Tibial artery (tissue), 4 donors: Measurements from ENCODE around the gene PCDHGB3.
"Not testable (repeated sequence)": the region's sequence is repeated elsewhere in the genome, so short reads cannot be mapped to it uniquely, and the experiment has no call there.

Experiments
- DNase-seq, 2 donors: peaks; one replicate each; pipeline ENCODE4 v3.0.0-alpha.2; 2019
- H3K27ac ChIP-seq, 2 donors: fragments of 200-600 bp; sonication (generic) in 1 of 2; 1 replicate in 1 of 2; 2 replicates in 1 of 2; pipeline ENCODE4 v1.5.1; 2018 to 2019; ENCODE audit warnings: mild to moderate bottlenecking in 1 of 2
- H3K27me3 ChIP-seq, 2 donors: fragments of 200-600 bp; sonication (generic) in 1 of 2; one replicate each; pipeline versions ENCODE4 v1.5.1 to v1.6.0; 2016 to 2019
- H3K36me3 ChIP-seq, 3 donors: fragments of 200-600 bp; sonication (generic) in 2 of 3; one replicate each; pipeline ENCODE4 v1.5.1; 2016 to 2019; ENCODE audit warnings: mild to moderate bottlenecking in 2 of 3
- H3K4me1 ChIP-seq, 4 donors: fragments of 200-600 bp; sonication (generic) in 2 of 4; 1 replicate in 3 of 4; 2 replicates in 1 of 4; pipeline ENCODE4 v1.5.1; 2016 to 2019
- H3K4me3 ChIP-seq, 2 donors: fragments of 200-600 bp; sonication (generic) in 1 of 2; 1 replicate in 1 of 2; 2 replicates in 1 of 2; pipeline ENCODE4 v1.5.1; 2018 to 2019; ENCODE audit warnings: mild to moderate bottlenecking in 2 of 2
- H3K9me3 ChIP-seq, 3 donors: fragments of 200-600 bp; sonication (generic) in 1 of 3; one replicate each; pipeline ENCODE4 v1.5.1; 2016 to 2019
- CTCF ChIP-seq, 2 experiments: fragments of 200-600 bp in 1 of 2; fragments of 450-650 bp in 1 of 2; IDR thresholded peaks; one replicate each; pipeline ENCODE4 v1.5.1; 2017 to 2019; ENCODE audit warnings: antibody characterized with exemption in 2 of 2, mild to moderate bottlenecking in 1 of 2, moderate library complexity in 1 of 2
- intact Hi-C: fragments of 100-400 bp; cut with DNase I; formaldehyde crosslinking; loops from one replicate; pipeline ENCODE4 v1.15.0; 2023; ENCODE audit warnings: low total_unique reads

PCDHGB3 gene

GRCh38 chr5:141371572-141372475 is 1.8 kb downstream of the PCDHGB3 start:
- Histone ChIP-seq H3K36me3 (peaks cover 0 to 57% (median 53%) of the 10 kb centered on the region in 3 donors), H3K27me3 (no peaks in the 10 kb centered on the region), H3K4me3 (no peak overlapping the region), H3K27ac (no peak overlapping the region), H3K4me1 (no peaks in the 10 kb centered on the region), H3K9me3 (peaks cover 6 to 99% (median 90%) of the 10 kb centered on the region in 3 donors)
- intact Hi-C loops, result no loop called here
- no peak for TF ChIP-seq CTCF (IDR thresholded peaks at IDR 0.05)
- DNase-seq, result no peak

- Histone ChIP-seq H3K9me3 (peaks cover 6 to 100% (median 95%) of the 10 kb centered on the region in 3 donors), H3K4me3 (peak within 1 kb of the TSS; percentile 21 to 30), H3K27ac (no peak within 1 kb of the TSS), H3K36me3 (peaks cover 0 to 71% (median 70%) of the 10 kb centered on the region in 3 donors), H3K27me3 (no peaks in the 10 kb centered on the region), H3K4me1 (no peaks in the 10 kb centered on the region)
- DNase-seq, result no peak
- intact Hi-C loops, result no loop called here
- peak in 1 of 2 experiments; percentile 25 for TF ChIP-seq CTCF (IDR thresholded peaks at IDR 0.05)
Observed at GRCh38 chr5:141373673-141374317, 3.8 kb downstream of the PCDHGB3 start, which contains the start of gene PCDHGA6. Gene PCDHGA6, plus strand, starts transcription at chr5:141373891. Its CDS starts 193 bp downstream, at chr5:141374084.

- Histone ChIP-seq H3K4me3 (no peak overlapping the region), H3K9me3 (peaks cover 6 to 100% (median 87%) of the 10 kb centered on the region in 3 donors), H3K27me3 (no peaks in the 10 kb centered on the region), H3K36me3 (peaks cover 0 to 78% (median 71%) of the 10 kb centered on the region in 3 donors), H3K4me1 (no peaks in the 10 kb centered on the region), H3K27ac (no peak overlapping the region)
- no peak for TF ChIP-seq CTCF (IDR thresholded peaks at IDR 0.05)
- no peak for DNase-seq
- intact Hi-C loops, result no loop called here
Observed at GRCh38 chr5:141374627-141375026, 4.6 kb downstream of the PCDHGB3 start.

GRCh38 chr5:141375444-141376155 is 5.6 kb downstream of the PCDHGB3 start:
- H3K4me1 ChIP-seq, DNase-seq, H3K27me3 ChIP-seq, H3K4me3 ChIP-seq, H3K27ac ChIP-seq, intact Hi-C loops: not testable (repeated sequence)
- Histone ChIP-seq H3K9me3 (peaks cover 6 to 100% (median 85%) of the 10 kb centered on the region in 3 donors), H3K36me3 (peaks cover 0 to 75% (median 63%) of the 10 kb centered on the region in 3 donors)

GRCh38 chr5:141382469-141383294 is 12.6 kb downstream of the PCDHGB3 start, which contains the start of gene PCDHGA7:
Gene PCDHGA7, plus strand, starts transcription at chr5:141382742. Its CDS starts 158 bp downstream, at chr5:141382900.
- DNase-seq, result no peak
- H3K27ac ChIP-seq, result no peak within 1 kb of the TSS
- H3K9me3 ChIP-seq, result peaks cover 37 to 100% (median 80%) of the 10 kb centered on the region in 3 donors
- H3K4me1 ChIP-seq, result no peaks in the 10 kb centered on the region
- intact Hi-C loops, result no loop called here
- H3K36me3 ChIP-seq, result peaks cover 4 to 70% (median 68%) of the 10 kb centered on the region in 3 donors
- H3K4me3 ChIP-seq, result peak within 1 kb of the TSS; percentile 13 to 29
- TF ChIP-seq CTCF (IDR thresholded peaks at IDR 0.05), result peak in 1 of 2 experiments; percentile 10
- H3K27me3 ChIP-seq, result no peaks in the 10 kb centered on the region
